ENCODE results near the gene ASXL3.

DNA sequence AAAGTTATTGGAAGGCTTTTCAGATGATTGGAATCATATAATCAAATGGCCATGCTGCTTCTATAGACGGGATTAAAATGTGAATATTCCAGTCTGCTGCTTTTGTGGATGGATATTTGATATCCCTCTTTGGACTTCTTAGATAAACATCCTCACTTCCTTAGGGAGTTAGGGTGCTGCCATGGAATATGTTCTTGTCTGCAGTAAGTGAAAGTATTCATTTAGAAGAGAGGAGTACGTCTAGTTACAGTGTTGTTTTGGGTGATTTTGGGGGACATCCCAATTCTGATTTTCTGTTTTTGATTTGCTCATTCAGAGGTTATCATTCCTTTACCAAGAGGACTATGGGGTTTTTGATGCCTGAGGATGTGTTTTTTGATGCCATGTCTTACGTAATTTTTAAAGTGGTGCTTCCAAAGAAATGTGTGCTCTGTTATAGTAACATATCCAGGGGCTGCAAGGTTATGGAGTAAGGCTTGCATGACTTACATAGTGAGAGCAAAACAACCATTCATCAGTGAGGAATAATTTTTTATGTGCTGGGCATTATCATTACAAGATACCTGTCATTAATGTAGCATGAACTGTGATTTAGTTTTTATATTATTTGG, 33.6 kb downstream of the ASXL3 start:
- TF ChIP-seq CTCF (IDR thresholded peaks at IDR 0.05) (no peak), POLR2AphosphoS5 (IDR thresholded peaks at IDR 0.05) (no peak)

All from gastroesophageal sphincter (tissue), 3 donors.